ENCODE measurements around the gene WDFY3. TPM values are rescaled to one million over a fixed set of nuclear protein-coding genes. Genes with fewer than 3 reads are reported as not detected.

Gene WDFY3
- total and polyA plus RNA-seq, 9 of the 15 experiments (the other 6 are each of a cell fraction or from before 2014, with no cell fraction given) = 0.58 to 13.5 (median 9.4) TPM

- TF ChIP-seq RAD21 (CRISPR knock-in tag; conservative IDR thresholded peaks at IDR 0.05 in 1 of 2, IDR thresholded peaks at IDR 0.05 in 1 of 2) = peak; percentile 52 to 60; a peak in 3 of 4 replicates
- TF ChIP-seq SMAD3 (CRISPR knock-in tag; conservative IDR thresholded peaks at IDR 0.05) = no peak
- TF ChIP-seq POU5F1 (IDR thresholded peaks at IDR 0.05; ENCODE audit: borderline replicate concordance, low read depth, low read length, partially characterized antibody) = no peak
Measured at GRCh38 chr4:84750260-84750959, 216.1 kb downstream of the WDFY3 start (continued).

GRCh38 chr4:84740057-84740456 lies 226.4 kb downstream of the WDFY3 start:
- DNase-seq (ENCODE audit: extremely low read depth in 1 of 4, low spot score in 3 of 4) (no peak), ATAC-seq (no peak), FAIRE-seq (no peak)
- intact Hi-C loops (cut with micrococcal nuclease) = no loop called here
- Histone ChIP-seq H3K27ac (ENCODE audit: extremely low read depth, low read depth, low read length) (no peak overlapping the region), H3K9ac (ENCODE audit: insufficient read depth in 1 of 2, low read depth in 2 of 2, low read length in 2 of 2) (no peak overlapping the region), H3K79me2 (ENCODE audit: control insufficient read depth, insufficient read depth, low read length) (no peaks in the 10 kb centered on the region), H3K4me3 (no peak overlapping the region), H4K20me1 (replicated peaks; ENCODE audit: control insufficient read depth, insufficient read depth, low read length) (no peaks in the 10 kb centered on the region), H3K36me3 (ENCODE audit: control insufficient read depth, insufficient read depth, low read length) (0 out of 3 replicates have a peak, but pooled peaks cover 2% of the 10 kb centered on the region), H3K27me3 (ENCODE audit: control insufficient read depth in 2 of 2, insufficient read depth in 2 of 2, low read length in 2 of 2) (no peaks in the 10 kb centered on the region), H3K9me3 (replicated peaks; ENCODE audit: control insufficient read depth, insufficient read depth, low read depth, low read length) (no peaks in the 10 kb centered on the region), H3K4me1 (replicated peaks in 1 of 2; ENCODE audit: control insufficient read depth in 2 of 2, insufficient read depth in 2 of 2, low read length in 2 of 2) (no peaks in the 10 kb centered on the region), H2AFZ (ENCODE audit: low read depth, low read length) (no peak overlapping the region), H3K4me2 (ENCODE audit: insufficient read depth, low read length) (no peak overlapping the region), H3K9me1 (ENCODE audit: control insufficient read depth, insufficient read depth, low read length) (no peaks in the 10 kb centered on the region)
- TF ChIP-seq ILF3 (IDR thresholded peaks at IDR 0.05; ENCODE audit: borderline replicate concordance) (no peak), CTBP1 (IDR thresholded peaks at IDR 0.05; ENCODE audit: borderline replicate concordance) (no peak), POLR2B (IDR thresholded peaks at IDR 0.05; ENCODE audit: low read depth, partially characterized antibody) (no peak), BACH1 (tag; IDR thresholded peaks at IDR 0.05) (no peak), PTBP1 (IDR thresholded peaks at IDR 0.05; ENCODE audit: low read depth, low read length) (no peak), WHSC1 (IDR thresholded peaks at IDR 0.05; ENCODE audit: low read length) (no peak), RBBP5 (IDR thresholded peaks at IDR 0.05; ENCODE audit: borderline replicate concordance, insufficient read depth, low read length, poor library complexity, severe bottlenecking) (no peak), SLC30A9 (CRISPR knock-in tag; IDR thresholded peaks at IDR 0.05) (no peak), SRSF3 (IDR thresholded peaks at IDR 0.05; ENCODE audit: insufficient read depth, low read length) (no peak), ZNF12 (CRISPR knock-in tag; IDR thresholded peaks at IDR 0.05) (no peak), CCAR2 (IDR thresholded peaks at IDR 0.05; ENCODE audit: low read depth, low read length) (no peak), NR2C2 (CRISPR knock-in tag; IDR thresholded peaks at IDR 0.05) (no peak), NR2C2 (tag; IDR thresholded peaks at IDR 0.05) (no peak), KDM2B (CRISPR knock-in tag; IDR thresholded peaks at IDR 0.05) (no peak), ZNF511 (CRISPR knock-in tag; IDR thresholded peaks at IDR 0.05) (no peak), ATF7 (IDR thresholded peaks at IDR 0.05) (no peak)
- POLR2A ChIA-PET = no interaction called here
- BruUV-seq (replicated peaks) = no TSS peak
- CTCF ChIA-PET (ENCODE audit: low intra/inter-chr PET ratio) = no interaction called here
- 26% methylated on average over 2 of the region's 2 CpGs for WGBS (ENCODE audit: insufficient coverage, low coverage, missing lambda C conversion rate)
- in situ Hi-C loops (cut with MboI) = no loop called here
